NCI-H1694 (cell line): ENCODE results near the gene KIF1C.
"Not testable (repeated sequence)": the region's sequence is repeated elsewhere in the genome, so short reads cannot be mapped to it uniquely, and the experiment has no call there.

ENCODE experiments used
- DNase-seq: peaks from one replicate; lab custom pipeline; 2025; lab: John Stamatoyannopoulos, UW

KIF1C gene

DNA sequence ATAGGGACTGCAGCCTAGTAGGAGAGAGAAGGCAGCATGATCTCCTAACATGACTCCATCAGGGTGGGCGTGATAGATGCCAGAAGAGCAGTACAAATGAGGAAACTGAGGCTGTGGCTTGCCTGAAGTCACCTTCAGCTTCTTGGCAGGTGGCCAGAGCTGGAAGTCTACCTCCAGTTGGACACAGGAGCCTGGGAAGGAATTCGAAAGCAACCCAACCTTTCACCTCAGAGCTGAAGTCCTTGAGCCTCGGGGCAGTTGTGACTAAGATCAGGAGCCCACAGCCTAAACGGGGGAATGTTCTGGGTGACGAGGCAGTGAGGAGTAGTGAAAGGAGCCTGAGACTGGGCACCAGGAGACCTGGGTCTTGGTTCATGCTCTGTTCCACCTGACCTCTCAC, 46.9 kb downstream of the KIF1C start:
- no peak for DNase-seq

- no peak for DNase-seq
These were observed 47.7 kb downstream of the KIF1C start for GRCh38 chr17:5045496-5045895.

GRCh38 chr17:5047446-5047845, 49.7 kb downstream of the KIF1C start:
- no peak for DNase-seq

DNA sequence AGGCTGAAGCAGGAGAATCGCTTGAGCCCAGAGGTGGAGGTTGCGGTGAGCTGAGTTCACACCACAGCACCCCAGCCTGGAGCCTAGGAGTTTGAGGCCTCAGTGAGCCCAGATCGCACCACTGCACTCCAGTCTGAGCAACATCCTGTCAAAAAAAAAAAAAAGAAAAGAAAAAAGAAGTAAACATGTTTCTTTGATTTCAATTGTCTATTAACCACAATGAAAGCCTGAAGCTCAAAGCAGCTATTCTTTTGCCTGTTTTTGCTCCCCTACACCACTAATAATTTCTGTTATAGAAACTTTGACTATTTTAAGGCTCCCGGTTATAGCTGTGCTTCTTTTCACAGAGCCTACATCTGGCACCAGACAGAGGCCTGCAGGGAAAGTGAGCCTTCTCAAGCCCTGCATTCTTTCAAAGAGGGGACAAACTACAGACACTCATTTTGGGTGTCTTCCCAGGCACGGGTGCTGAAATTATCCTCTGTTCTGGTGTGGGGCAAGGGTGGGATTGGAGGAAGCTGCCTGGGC, 51.6 kb downstream of the KIF1C start:
- no peak for DNase-seq

- DNase-seq, result no peak
These were observed 52.5 kb downstream of the KIF1C start for GRCh38 chr17:5050278-5050677.

GRCh38 chr17:5055543-5055942, 57.8 kb downstream of the KIF1C start:
- DNase-seq, result no peak

GRCh38 chr17:5065227-5065744, 67.5 kb downstream of the KIF1C start:
- no peak for DNase-seq

- DNase-seq, result no peak
These were observed 70.5 kb downstream of the KIF1C start for GRCh38 chr17:5068236-5068635.

DNA sequence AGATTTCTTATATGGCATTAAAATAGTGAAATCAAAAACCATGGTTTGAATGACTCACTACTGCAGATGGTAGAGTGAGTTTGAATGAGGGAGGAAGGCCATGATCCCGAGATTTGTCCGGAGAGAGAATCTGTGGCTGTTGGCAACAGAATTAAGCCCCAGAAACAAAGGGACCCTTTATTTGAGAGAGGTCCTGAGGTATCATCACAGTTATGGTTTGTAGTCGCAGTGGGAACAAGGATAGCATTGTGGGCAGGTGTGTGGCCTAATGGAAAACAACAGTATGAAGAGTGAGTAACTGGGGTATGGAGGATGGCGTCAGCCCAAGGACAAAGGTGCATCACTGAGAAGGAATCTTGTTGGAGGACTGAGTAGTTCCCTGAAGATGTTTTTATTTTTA, 72.0 kb downstream of the KIF1C start:
- no peak for DNase-seq

GRCh38 chr17:5075472-5075871, 77.7 kb downstream of the KIF1C start:
- not testable (repeated sequence) for DNase-seq

DNA sequence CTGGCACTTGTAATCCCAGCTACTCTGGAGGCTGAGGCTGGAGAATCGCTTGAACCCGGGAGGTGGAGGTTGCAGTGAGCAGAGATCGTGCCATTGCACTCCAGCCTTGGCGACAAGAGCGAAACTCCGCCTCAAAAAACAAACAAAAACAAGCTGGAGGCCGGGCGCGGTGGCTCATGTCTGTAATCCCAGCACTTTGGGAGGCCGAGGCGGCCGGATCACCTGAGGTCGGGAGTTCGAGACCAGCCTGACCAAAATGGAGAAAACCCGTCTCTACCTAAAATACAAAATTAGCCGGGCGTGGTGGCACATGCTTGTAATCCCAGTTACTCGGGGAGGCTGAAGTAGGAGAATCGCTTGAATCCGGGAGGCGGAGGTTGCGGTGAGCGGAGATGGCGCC, 79.5 kb downstream of the KIF1C start:
- DNase-seq, result not testable (repeated sequence)

- no peak for DNase-seq
These were observed 80.0 kb downstream of the KIF1C start for GRCh38 chr17:5077781-5078105.
